ENCODE data around the gene RPS15.

Gene RPS15

GRCh38 chr19:1455002-1455335 is 16.8 kb downstream of the RPS15 start:
- no peak for DNase-seq

DNA sequence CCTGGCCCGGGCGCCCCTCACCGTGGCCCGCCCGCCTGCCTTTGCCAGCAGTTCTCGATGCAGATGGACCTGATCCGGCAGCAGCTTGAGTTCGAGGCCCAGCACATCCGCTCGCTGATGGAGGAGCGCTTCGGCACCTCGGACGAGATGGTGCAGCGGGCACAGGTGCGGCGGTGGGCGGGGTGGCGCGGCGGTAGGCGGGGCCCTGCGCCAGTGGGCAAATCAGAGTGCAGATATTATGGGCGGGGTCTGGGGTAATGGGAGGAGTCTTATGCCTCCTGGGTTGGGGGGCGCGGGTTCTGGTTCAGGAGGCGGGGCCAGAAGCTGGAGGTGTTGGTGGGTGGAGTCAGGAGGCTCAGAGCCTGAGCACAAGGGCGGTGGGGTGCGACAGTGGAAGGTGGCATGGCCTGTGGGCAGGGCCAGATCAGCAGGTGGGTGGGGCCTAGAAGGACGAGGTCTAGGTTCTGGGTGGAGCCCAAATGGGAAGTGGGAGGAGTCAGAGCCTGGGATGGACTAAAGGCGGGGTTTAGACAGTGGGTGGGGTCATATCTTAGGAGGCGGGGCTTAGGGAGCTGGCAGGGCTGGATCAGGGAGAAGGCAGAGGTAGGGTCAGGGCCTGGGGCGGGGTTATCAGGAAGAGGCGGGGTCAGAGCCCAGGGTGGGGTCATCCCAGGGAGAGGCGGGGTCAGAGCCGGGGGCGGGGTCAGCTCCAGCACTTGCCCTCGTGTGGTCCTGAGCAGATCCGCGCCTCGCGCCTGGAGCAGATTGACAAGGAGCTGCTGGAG is 17.3 kb downstream of the RPS15 start:
- peak; percentile 48 for DNase-seq

- DNase-seq: no peak
Measured at GRCh38 chr19:1456121-1456900, 18.1 kb downstream of the RPS15 start.

DNA sequence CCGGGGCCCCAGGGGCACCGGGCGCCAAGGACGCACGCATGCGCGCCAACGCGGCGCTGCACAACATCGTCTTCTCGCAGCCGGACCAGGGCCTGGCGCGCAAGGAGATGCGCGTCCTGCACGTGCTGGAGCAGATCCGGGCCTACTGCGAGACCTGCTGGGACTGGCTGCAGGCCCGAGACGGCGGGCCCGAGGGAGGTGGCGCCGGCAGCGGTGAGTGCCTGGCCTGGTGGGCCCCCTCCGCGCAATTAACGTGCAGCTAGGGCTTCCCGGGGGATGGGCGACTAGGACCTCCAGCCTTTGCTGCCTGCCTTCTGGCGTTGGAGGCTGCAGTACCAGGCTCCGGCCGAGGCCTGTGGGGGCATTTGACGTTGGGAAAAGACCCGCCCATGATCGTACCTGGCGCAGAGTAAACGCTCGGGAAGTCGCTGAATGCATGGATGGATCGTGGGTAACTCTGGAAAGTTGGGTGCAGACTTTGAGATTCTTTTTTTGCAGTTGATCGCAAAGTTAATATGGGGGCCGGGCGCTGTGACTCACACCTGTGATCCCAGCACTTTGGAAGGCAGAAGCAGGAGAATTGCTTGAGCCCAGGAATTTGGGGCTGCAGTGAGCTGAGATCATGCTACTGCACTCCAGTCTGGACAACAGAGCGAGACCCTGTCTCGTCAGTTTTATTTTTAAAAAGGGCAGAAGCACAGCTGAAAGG is 19.0 kb downstream of the RPS15 start:
- no peak for DNase-seq

- DNase-seq: no peak
Measured at GRCh38 chr19:1457892-1458291, 19.7 kb downstream of the RPS15 start.

GRCh38 chr19:1459479-1459878 is 21.3 kb downstream of the RPS15 start:
- no peak for DNase-seq

GRCh38 chr19:1460033-1460995 is 22.1 kb downstream of the RPS15 start:
- DNase-seq: no peak

GRCh38 chr19:1461862-1462261 is 23.7 kb downstream of the RPS15 start:
- DNase-seq: no peak

DNA sequence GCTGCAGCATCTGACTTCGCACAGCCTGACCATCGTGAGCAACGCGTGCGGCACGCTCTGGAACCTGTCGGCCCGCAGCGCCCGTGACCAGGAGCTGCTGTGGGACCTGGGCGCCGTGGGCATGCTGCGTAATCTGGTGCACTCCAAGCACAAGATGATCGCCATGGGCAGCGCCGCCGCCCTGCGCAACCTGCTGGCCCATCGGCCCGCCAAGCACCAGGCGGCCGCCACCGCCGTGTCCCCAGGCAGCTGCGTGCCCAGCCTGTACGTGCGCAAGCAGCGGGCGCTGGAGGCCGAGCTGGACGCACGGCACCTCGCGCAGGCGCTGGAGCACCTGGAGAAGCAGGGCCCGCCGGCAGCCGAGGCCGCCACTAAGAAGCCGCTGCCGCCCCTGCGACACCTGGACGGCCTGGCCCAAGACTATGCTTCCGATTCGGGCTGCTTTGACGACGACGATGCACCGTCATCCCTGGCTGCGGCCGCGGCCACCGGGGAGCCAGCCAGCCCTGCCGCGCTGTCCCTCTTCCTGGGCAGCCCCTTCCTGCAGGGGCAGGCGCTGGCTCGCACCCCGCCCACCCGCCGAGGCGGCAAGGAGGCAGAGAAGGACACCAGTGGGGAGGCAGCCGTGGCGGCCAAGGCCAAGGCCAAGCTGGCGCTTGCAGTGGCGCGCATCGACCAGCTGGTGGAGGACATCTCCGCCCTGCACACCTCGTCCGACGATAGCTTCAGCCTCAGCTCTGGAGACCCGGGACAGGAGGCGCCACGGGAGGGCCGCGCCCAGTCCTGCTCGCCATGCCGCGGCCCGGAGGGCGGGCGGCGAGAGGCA is 27.2 kb downstream of the RPS15 start:
- peak; percentile 40 for DNase-seq

DNA sequence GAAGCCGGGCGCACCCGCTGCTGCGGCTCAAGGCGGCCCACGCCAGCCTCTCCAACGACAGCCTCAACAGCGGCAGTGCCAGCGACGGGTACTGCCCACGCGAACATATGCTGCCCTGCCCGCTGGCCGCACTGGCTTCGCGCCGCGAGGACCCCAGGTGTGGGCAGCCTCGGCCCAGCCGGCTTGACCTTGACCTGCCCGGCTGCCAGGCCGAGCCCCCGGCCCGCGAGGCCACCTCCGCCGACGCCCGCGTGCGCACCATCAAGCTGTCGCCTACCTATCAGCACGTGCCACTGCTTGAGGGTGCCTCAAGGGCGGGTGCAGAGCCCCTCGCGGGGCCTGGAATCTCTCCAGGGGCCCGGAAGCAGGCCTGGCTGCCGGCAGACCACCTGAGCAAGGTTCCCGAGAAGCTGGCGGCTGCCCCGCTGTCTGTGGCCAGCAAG is 27.8 kb downstream of the RPS15 start:
- DNase-seq: no peak

DNA sequence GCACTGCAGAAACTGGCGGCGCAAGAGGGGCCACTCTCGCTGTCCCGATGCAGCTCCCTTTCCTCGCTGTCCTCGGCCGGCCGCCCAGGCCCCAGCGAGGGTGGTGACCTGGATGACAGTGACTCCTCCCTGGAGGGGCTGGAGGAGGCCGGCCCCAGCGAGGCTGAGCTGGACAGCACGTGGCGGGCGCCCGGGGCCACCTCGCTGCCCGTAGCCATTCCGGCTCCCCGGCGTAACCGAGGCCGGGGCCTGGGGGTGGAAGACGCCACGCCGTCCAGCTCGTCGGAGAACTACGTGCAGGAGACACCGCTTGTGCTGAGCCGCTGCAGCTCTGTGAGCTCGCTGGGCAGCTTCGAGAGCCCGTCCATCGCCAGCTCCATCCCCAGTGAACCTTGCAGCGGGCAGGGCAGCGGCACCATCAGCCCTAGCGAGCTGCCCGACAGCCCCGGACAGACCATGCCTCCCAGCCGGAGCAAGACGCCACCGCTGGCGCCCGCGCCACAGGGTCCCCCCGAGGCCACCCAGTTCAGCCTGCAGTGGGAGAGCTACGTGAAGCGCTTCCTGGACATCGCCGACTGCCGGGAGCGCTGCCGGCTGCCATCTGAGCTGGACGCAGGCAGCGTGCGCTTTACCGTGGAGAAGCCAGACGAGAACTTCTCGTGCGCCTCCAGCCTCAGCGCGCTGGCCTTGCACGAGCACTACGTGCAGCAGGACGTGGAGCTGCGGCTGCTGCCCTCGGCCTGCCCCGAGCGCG is 28.4 kb downstream of the RPS15 start:
- DNase-seq: no peak

- no peak for DNase-seq
Measured at GRCh38 chr19:1467215-1467489, 29.0 kb downstream of the RPS15 start.

DNA sequence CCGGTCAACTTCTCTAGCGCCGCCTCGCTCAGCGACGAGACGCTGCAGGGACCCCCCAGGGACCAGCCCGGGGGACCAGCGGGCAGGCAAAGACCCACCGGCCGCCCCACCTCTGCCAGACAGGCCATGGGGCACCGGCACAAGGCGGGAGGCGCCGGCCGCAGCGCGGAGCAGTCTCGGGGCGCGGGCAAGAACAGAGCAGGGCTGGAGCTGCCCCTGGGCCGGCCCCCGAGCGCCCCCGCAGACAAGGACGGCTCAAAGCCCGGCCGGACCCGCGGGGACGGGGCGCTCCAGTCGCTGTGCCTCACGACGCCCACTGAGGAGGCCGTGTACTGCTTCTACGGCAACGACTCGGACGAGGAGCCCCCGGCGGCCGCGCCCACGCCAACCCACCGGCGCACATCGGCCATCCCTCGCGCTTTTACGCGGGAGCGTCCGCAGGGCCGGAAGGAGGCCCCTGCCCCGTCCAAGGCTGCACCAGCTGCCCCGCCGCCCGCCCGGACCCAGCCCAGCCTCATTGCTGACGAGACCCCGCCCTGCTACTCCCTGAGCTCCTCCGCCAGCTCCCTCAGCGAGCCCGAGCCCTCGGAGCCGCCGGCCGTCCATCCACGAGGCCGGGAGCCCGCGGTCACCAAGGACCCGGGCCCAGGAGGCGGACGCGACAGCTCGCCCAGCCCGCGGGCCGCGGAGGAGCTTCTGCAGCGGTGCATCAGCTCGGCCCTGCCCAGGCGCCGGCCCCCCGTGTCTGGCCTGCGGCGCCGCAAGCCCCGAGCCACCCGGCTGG is 29.5 kb downstream of the RPS15 start:
- no peak for DNase-seq

DNA sequence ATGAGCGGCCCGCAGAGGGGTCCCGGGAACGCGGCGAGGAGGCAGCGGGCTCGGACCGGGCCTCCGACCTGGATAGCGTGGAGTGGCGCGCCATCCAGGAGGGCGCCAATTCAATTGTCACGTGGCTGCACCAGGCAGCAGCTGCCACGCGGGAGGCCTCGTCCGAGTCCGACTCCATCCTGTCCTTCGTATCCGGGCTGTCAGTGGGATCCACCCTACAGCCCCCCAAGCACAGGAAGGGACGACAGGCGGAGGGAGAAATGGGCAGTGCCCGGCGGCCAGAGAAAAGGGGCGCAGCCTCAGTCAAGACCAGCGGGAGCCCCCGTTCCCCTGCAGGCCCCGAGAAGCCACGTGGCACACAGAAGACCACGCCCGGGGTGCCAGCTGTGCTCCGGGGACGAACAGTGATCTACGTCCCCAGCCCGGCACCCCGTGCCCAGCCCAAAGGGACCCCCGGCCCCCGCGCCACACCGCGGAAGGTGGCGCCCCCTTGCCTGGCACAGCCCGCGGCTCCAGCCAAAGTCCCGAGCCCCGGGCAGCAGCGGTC is 30.2 kb downstream of the RPS15 start:
- DNase-seq: no peak

- DNase-seq: peak; percentile 42
Measured at GRCh38 chr19:1468821-1469254, 30.6 kb downstream of the RPS15 start.

- DNase-seq: no peak
Measured at GRCh38 chr19:1469255-1470054, 31.3 kb downstream of the RPS15 start.

GRCh38 chr19:1470055-1470304 is 31.8 kb downstream of the RPS15 start:
- no peak for DNase-seq

DNA sequence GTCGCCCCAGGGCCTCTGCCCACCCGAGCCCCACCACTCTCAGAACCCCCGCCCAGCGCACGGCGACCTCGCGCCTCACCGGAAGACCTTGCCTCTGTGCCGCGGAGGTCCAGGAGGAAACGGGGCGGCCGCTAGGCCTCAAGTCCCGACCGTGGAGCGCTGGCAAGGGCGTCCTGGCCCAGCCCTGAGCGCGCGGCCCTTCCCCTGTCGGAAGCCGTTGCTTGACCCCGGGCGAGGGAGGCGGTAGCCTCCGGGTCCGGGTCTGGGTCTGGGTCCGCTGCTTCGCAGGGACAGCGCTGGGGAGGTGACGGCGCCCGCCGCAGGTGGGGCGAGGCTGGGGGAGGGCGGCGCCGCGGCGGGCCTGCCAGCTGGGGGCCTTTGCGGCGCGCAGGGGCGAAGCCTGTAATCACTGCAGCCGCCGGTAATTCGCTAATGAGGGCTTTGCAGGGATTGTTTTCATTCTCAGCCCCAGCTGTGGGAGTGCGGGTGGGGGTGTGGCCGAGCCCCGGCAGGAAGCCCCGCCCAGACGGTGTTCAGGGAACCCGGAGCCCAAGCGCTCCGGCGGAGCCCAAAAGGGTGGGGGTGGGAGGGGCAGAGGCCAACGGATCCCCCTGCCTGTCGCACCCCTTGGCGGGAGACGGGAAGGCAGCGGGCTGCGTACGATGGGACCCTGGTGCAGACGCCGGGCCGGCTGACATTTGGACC is 32.3 kb downstream of the RPS15 start:
- DNase-seq: peak; percentile 75
